ENCODE measurements around the gene MED25.

- TF ChIP-seq CTCF (conservative IDR thresholded peaks at IDR 0.05; ENCODE audit: low read depth, low read length) (no peak), MAFK (IDR thresholded peaks at IDR 0.05; ENCODE audit: low read depth, low read length) (no peak), SMC3 (IDR thresholded peaks at IDR 0.05; ENCODE audit: low read depth, low read length) (no peak), ELK1 (IDR thresholded peaks at IDR 0.05; ENCODE audit: borderline replicate concordance, low read depth, low read length) (no peak), FOS (IDR thresholded peaks at IDR 0.05; ENCODE audit: low read depth, low read length) (no peak), CHD1 (IDR thresholded peaks at IDR 0.05; ENCODE audit: low read depth, low read length) (no peak), POLR2A (IDR thresholded peaks at IDR 0.05; ENCODE audit: low read depth, low read length) (no peak), USF2 (IDR thresholded peaks at IDR 0.05; ENCODE audit: low read depth, low read length) (no peak), CEBPB (IDR thresholded peaks at IDR 0.05; ENCODE audit: low read depth, low read length) (no peak)
Measured at GRCh38 chr19:49774969-49775368, 43.1 kb upstream of the MED25 start.

All from IMR-90 (cell line).